Thoracic aorta (tissue), 2 donors: Measurements from ENCODE around the gene EPHX1. TPM values are rescaled to one million over a fixed set of nuclear protein-coding genes. Genes with fewer than 3 reads are reported as not detected.
A peak's percentile ranks its signal among the peaks of the same experiment; 100 is the strongest.

Experiments used
- ATAC-seq: fragments of 150-250 bp; one replicate; pipeline ENCODE4 v1.8.0; 2017; ENCODE audit warnings: low read depth; ENCODE audit not compliant: insufficient number of reproducible peaks, low FRiP score
- DNase-seq: peaks from one replicate; pipeline ENCODE4 v3.0.0-alpha.2; 2020; ENCODE audit warnings: low spot score
- H3K27ac ChIP-seq, 2 donors: fragments of 200-600 bp; sonication (generic); 1 replicate in 1 of 2; 2 replicates in 1 of 2; pipeline ENCODE4 v1.5.1; 2016; ENCODE audit warnings: mild to moderate bottlenecking in 2 of 2, moderate library complexity in 2 of 2
- H3K27me3 ChIP-seq: fragments of 200-600 bp; sonication (generic); replicated peaks from 2 replicates; pipeline ENCODE4 v1.6.0; 2016; ENCODE audit warnings: mild to moderate bottlenecking; ENCODE audit not compliant: insufficient read depth
- H3K36me3 ChIP-seq: fragments of 200-600 bp; sonication (generic); one replicate; pipeline ENCODE4 v1.5.1; 2016
- H3K4me1 ChIP-seq, 2 donors: fragments of 200-600 bp; sonication (generic); 1 replicate in 1 of 2; 2 replicates in 1 of 2; pipeline versions ENCODE4 v1.5.1 to v1.6.0; 2016; ENCODE audit warnings: low read depth in 2 of 2, mild to moderate bottlenecking in 1 of 2; ENCODE audit not compliant: control insufficient read depth in 1 of 2
- H3K4me3 ChIP-seq: fragments of 200-600 bp; sonication (generic); 2 replicates; pipeline ENCODE4 v1.5.1; 2016; ENCODE audit warnings: mild to moderate bottlenecking
- H3K9me3 ChIP-seq: fragments of 200-600 bp; sonication (generic); 2 replicates; pipeline ENCODE4 v1.5.1; 2016
- total RNA-seq, 2 donors: library from RNA; depleted of rRNA; stranded (reverse); fragments of >200 nt; gene quantifications; one replicate each; pipeline versions ENCODE4 v1.1.0 to v1.2.3, GENCODE V29; 2016
- TF ChIP-seq, protein P1 (sequence below): fragments of 200-600 bp; sonication (generic); IDR thresholded peaks from one replicate; pipeline ENCODE4 v1.5.1; 2019; ENCODE audit warnings: antibody characterized with exemption

Gene EPHX1
- total RNA-seq, 2 donors from 2014 or later: 58.9 to 77.6 TPM

- H3K27me3 ChIP-seq: no peaks in the 10 kb centered on the region
- H3K4me1 ChIP-seq: peaks cover 9 to 15% of the 10 kb centered on the region in 2 donors
- H3K36me3 ChIP-seq: peaks cover 43% of the 10 kb centered on the region
- H3K4me3 ChIP-seq: no peak overlapping the region
- H3K9me3 ChIP-seq: no peaks in the 10 kb centered on the region
- ATAC-seq (no peak), DNase-seq (no peak)
- TF ChIP-seq, protein P1, sequence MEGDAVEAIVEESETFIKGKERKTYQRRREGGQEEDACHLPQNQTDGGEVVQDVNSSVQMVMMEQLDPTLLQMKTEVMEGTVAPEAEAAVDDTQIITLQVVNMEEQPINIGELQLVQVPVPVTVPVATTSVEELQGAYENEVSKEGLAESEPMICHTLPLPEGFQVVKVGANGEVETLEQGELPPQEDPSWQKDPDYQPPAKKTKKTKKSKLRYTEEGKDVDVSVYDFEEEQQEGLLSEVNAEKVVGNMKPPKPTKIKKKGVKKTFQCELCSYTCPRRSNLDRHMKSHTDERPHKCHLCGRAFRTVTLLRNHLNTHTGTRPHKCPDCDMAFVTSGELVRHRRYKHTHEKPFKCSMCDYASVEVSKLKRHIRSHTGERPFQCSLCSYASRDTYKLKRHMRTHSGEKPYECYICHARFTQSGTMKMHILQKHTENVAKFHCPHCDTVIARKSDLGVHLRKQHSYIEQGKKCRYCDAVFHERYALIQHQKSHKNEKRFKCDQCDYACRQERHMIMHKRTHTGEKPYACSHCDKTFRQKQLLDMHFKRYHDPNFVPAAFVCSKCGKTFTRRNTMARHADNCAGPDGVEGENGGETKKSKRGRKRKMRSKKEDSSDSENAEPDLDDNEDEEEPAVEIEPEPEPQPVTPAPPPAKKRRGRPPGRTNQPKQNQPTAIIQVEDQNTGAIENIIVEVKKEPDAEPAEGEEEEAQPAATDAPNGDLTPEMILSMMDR: no peak
- H3K27ac ChIP-seq: no peak overlapping the region
Measured at GRCh38 chr1:225859151-225859550, 49.2 kb downstream of the EPHX1 start.

- no peaks in the 10 kb centered on the region for H3K27me3 ChIP-seq
- H3K36me3 ChIP-seq: peaks cover 39% of the 10 kb centered on the region
- H3K4me3 ChIP-seq: no peak overlapping the region
- DNase-seq (no peak), ATAC-seq (no peak)
- TF ChIP-seq, protein P1: no peak
- H3K4me1 ChIP-seq: peaks cover 9 to 22% of the 10 kb centered on the region in 2 donors
- no peak overlapping the region for H3K27ac ChIP-seq
- H3K9me3 ChIP-seq: no peaks in the 10 kb centered on the region
Measured at GRCh38 chr1:225860107-225860506, 50.2 kb downstream of the EPHX1 start.

DNA sequence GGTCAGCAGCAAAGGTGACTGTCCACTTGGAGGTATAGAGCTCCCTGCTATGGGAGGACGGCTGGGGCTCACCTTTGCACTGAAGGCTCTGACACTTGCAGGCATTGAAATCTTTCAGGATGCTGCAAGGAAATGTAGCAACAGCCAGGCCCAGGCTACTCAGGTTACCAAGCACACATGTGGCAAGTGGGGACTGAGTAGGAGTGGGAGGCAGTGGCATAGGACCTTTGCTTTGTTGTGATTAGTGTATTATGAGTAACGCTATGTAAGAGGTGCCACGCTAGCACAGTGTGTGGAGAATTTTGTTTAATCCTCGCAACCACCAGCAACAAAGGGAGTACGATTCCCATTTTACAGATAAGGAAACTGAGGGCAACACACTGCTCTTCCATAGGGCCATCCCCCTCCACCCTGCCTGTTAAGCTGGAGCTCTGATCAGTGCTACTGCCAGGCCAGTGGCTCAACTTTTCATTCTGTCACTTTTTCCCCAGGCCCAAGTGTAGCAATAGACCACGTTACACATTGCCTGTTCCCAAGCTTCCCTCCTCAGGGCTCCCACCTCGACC is 51.0 kb downstream of the EPHX1 start:
- no peak for DNase-seq
- Histone ChIP-seq H3K36me3 (peaks cover 46% of the 10 kb centered on the region), H3K27ac (no peak overlapping the region), H3K27me3 (no peaks in the 10 kb centered on the region), H3K9me3 (no peaks in the 10 kb centered on the region), H3K4me1 (peaks cover 9 to 22% of the 10 kb centered on the region in 2 donors), H3K4me3 (no peak overlapping the region)
- TF ChIP-seq, protein P1: no peak
- ATAC-seq: no peak

DNA sequence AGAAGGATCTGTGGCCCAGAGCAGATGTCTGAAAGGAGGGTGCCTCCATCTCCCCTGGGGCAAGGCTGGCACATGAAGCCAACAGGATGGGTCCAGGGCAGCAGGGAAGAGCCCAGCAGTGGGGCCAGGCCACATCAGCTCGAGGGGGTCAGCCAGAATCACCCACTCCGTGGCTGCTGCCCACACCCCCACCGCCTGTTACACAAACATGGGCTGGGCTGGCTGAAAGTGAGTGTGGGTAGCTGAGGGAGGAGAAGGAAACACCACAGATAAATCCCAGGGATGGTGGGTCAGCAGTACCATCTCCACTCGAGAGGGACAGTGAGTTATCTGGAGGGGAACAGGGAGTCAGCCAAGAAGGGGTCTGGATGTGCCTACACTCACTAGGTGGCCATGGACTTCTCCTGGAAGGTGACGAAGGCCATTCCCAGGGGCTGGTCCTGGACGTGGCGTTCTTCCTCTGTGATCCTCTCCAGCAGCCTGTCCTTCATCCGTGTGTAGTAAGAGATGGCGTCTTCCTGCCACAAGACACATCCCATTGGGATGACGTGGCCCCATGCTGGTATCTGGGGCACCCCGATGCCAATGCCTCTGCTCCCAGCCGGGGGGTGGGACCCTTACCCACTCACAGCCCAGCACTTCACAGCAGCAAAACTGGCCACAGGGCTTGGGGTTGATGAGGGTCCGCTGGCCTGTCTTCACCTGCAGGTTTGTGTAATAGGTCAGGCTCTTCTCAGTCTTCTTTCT is 52.1 kb downstream of the EPHX1 start:
- H3K27ac ChIP-seq: no peak overlapping the region
- TF ChIP-seq, protein P1: no peak
- DNase-seq: no peak
- H3K4me1 ChIP-seq: peaks cover 9 to 26% of the 10 kb centered on the region in 2 donors
- no peaks in the 10 kb centered on the region for H3K27me3 ChIP-seq
- no peaks in the 10 kb centered on the region for H3K9me3 ChIP-seq
- H3K36me3 ChIP-seq: peaks cover 54% of the 10 kb centered on the region
- no peak overlapping the region for H3K4me3 ChIP-seq
- ATAC-seq: no peak

- peaks cover 56% of the 10 kb centered on the region for H3K36me3 ChIP-seq
- peaks cover 9 to 26% of the 10 kb centered on the region in 2 donors for H3K4me1 ChIP-seq
- H3K9me3 ChIP-seq: no peaks in the 10 kb centered on the region
- TF ChIP-seq, protein P1: no peak
- peak overlapping the region; percentile 27 to 51 for H3K27ac ChIP-seq
- no peaks in the 10 kb centered on the region for H3K27me3 ChIP-seq
- DNase-seq (no peak), ATAC-seq (no peak)
- no peak overlapping the region for H3K4me3 ChIP-seq
Measured at GRCh38 chr1:225862581-225862950, 52.6 kb downstream of the EPHX1 start.
